ENCODE measurements around the gene ZNF485.
"Not testable (repeated sequence)": the region's sequence is repeated elsewhere in the genome, so short reads cannot be mapped to it uniquely, and the experiment has no call there.

Gene ZNF485

DNA sequence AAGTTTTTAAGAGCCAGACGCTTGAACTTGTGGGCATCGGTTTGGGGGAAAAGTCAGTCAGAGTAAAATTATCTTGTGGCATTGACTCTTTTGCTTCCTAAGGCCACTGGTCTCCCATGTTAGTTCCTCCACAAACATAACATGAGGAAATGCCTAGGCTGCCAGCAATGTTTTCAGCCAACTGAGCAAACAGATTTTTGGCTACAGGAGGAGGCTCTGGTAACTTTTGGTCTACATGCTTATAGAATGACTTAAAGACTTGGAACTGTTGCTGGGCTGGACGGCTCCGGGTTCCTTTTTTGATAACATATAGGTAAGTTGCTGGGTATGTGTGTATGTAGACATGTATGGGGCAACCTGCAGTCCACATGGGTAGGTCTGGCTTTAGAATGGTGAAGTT is 22.2 kb upstream of the ZNF485 start:
- 91 to 96% methylated on average over 4 of the region's 4 CpGs for WGBS, 2 experiments
- Histone ChIP-seq H3K4me1 (ENCODE audit: control insufficient read depth, insufficient read depth, low read length) (no peaks in the 10 kb centered on the region), H3K4me3 (ENCODE audit: insufficient read depth, low read depth, low read length) (no peak overlapping the region), H3K36me3 (ENCODE audit: control insufficient read depth, insufficient read depth, low read length) (no peaks in the 10 kb centered on the region), H3K27ac (ENCODE audit: insufficient read depth, low read depth, low read length, poor library complexity, severe bottlenecking) (no peak overlapping the region), H3K27me3 (ENCODE audit: control insufficient read depth, insufficient read depth, low read length, poor library complexity, severe bottlenecking) (no peaks in the 10 kb centered on the region), H3K9me3 (ENCODE audit: control insufficient read depth, low read length) (no peaks in the 10 kb centered on the region)

DNA sequence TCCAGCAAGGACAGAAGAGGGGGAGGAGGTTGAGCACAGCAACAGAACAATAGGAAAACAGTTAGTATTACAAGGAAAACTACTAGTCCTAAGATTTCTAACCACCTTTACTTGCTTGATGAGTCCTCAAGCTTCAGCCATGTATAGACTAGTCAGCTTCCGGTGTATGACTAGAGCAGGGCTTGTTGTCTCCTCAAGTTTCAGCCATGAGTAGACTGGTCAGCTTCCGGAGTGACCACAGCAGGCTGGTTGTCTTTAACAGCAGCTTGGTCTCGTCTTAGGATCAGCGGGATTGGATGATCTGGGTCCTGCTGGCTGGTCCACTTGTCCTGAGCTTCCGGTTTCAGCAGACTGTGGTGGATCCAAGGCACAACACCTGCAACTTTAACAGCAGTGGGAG is 21.2 kb upstream of the ZNF485 start:
- no peaks in the 10 kb centered on the region for H3K4me1 ChIP-seq (ENCODE audit: control insufficient read depth, insufficient read depth, low read length)
- H3K27me3 ChIP-seq (ENCODE audit: control insufficient read depth, insufficient read depth, low read length, poor library complexity, severe bottlenecking): no peaks in the 10 kb centered on the region
- H3K36me3 ChIP-seq (ENCODE audit: control insufficient read depth, insufficient read depth, low read length): no peaks in the 10 kb centered on the region
- H3K27ac ChIP-seq (ENCODE audit: insufficient read depth, low read depth, low read length, poor library complexity, severe bottlenecking): no peak overlapping the region
- H3K9me3 ChIP-seq (ENCODE audit: control insufficient read depth, low read length): no peaks in the 10 kb centered on the region
- H3K4me3 ChIP-seq (ENCODE audit: insufficient read depth, low read depth, low read length): no peak overlapping the region
- 89 to 91% methylated on average over 5 of the region's 5 CpGs for WGBS, 2 experiments

- H3K9me3 ChIP-seq (ENCODE audit: control insufficient read depth, low read length): no peaks in the 10 kb centered on the region
- no peaks in the 10 kb centered on the region for H3K36me3 ChIP-seq (ENCODE audit: control insufficient read depth, insufficient read depth, low read length)
- H3K27ac ChIP-seq (ENCODE audit: insufficient read depth, low read depth, low read length, poor library complexity, severe bottlenecking): no peak overlapping the region
- no peak overlapping the region for H3K4me3 ChIP-seq (ENCODE audit: insufficient read depth, low read depth, low read length)
- H3K4me1 ChIP-seq (ENCODE audit: control insufficient read depth, insufficient read depth, low read length): no peaks in the 10 kb centered on the region
- 83 to 86% methylated on average over 9 of the region's 9 CpGs for WGBS, 2 experiments
- no peaks in the 10 kb centered on the region for H3K27me3 ChIP-seq (ENCODE audit: control insufficient read depth, insufficient read depth, low read length, poor library complexity, severe bottlenecking)
These were observed 20.1 kb upstream of the ZNF485 start for GRCh38 chr10:43585981-43586729.

DNA sequence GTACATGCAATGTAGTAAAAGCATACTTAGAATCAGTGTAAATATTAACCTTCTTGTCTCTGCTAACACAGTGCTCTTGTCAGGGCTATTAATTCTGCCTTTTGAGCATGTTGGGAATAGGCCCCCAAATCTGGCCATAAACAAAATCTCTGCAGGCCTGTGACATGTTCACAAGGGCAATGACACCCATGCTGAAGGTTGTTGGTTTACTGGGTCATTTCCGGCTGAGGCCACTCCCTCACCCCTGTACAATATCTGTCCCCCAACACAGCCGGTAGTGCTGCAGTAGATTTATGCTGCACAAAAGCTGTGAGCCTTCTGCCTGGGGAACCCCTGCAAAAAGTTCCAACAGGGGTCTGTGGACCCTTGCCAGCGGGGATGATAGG is 19.5 kb upstream of the ZNF485 start:
- H3K9me3 ChIP-seq (ENCODE audit: control insufficient read depth, low read length); H3K27ac ChIP-seq (ENCODE audit: insufficient read depth, low read depth, low read length, poor library complexity, severe bottlenecking); H3K4me1 ChIP-seq (ENCODE audit: control insufficient read depth, insufficient read depth, low read length); H3K27me3 ChIP-seq (ENCODE audit: control insufficient read depth, insufficient read depth, low read length, poor library complexity, severe bottlenecking); H3K36me3 ChIP-seq (ENCODE audit: control insufficient read depth, insufficient read depth, low read length); H3K4me3 ChIP-seq (ENCODE audit: insufficient read depth, low read depth, low read length): not testable (repeated sequence)
- 93 to 97% methylated on average over 2 of the region's 3 CpGs for WGBS, 2 experiments

DNA sequence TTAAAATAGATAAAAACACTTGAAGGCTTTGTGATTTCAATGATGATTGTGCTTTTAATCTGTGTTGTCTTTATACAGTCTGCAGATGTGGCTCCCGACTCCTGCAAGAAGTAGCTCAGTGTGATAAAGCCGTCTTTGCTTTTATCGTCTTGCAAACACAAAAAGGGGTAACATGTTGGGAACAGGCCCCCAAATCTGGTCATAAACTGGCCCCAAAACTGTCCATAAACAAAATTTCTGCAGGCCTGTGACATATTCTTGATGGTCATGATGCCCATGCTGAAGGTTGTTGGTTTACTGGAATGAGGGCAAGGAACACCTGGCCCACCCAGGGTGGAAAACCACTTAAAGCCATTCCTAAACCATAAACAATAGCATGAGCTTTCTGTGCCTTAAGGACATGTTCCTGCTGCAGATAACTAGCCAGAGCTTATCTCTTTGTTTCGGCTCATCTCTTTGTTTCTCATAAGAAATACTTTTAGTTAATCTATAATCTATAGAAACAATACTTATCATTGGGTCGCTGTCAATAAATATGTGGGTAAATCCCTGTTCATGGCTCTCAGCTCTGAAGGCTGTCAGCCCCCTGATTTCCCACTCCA is 14.8 kb upstream of the ZNF485 start:
- no peaks in the 10 kb centered on the region for H3K36me3 ChIP-seq (ENCODE audit: control insufficient read depth, insufficient read depth, low read length)
- no peaks in the 10 kb centered on the region for H3K27me3 ChIP-seq (ENCODE audit: control insufficient read depth, insufficient read depth, low read length, poor library complexity, severe bottlenecking)
- no peaks in the 10 kb centered on the region for H3K4me1 ChIP-seq (ENCODE audit: control insufficient read depth, insufficient read depth, low read length)
- no peak overlapping the region for H3K27ac ChIP-seq (ENCODE audit: insufficient read depth, low read depth, low read length, poor library complexity, severe bottlenecking)
- no peaks in the 10 kb centered on the region for H3K9me3 ChIP-seq (ENCODE audit: control insufficient read depth, low read length)
- H3K4me3 ChIP-seq (ENCODE audit: insufficient read depth, low read depth, low read length): no peak overlapping the region
- 81 to 88% methylated on average over 4 to 5 of the region's 5 CpGs for WGBS, 2 experiments

DNA sequence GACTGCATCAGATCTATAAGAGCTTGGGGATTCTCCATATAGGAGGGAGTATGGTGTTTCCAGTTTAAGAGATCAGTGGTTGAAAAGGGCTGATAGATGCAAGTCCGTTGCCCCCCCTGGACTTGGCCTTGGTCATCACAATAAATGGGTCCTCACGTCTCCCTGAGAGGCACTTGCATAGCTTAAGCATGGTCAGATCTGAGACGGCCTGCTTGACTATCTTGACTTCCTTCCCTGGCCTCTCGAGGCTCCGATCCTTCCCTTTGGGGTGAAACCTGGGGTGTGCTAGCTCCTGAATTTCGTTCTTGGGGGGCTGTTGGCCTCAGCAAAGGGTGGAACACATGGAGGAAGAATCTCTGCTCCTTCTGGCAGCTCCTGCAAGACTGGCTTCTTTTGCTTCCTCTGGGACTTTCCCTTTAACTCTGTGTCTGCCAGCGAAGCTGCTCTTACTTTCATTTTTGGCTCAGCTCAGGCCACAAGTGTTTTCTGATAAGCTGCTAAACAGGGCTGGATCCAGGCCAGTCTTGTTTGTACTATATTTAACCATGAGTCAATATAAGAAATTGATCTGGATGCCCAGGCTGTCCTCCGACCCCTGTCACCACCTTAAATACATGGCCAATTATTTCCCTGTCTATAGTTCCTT is 11.2 kb upstream of the ZNF485 start:
- Histone ChIP-seq H3K27me3 (ENCODE audit: control insufficient read depth, insufficient read depth, low read length, poor library complexity, severe bottlenecking) (no peaks in the 10 kb centered on the region), H3K9me3 (ENCODE audit: control insufficient read depth, low read length) (no peaks in the 10 kb centered on the region), H3K4me3 (ENCODE audit: insufficient read depth, low read depth, low read length) (no peak overlapping the region), H3K36me3 (ENCODE audit: control insufficient read depth, insufficient read depth, low read length) (no peaks in the 10 kb centered on the region), H3K4me1 (ENCODE audit: control insufficient read depth, insufficient read depth, low read length) (no peaks in the 10 kb centered on the region), H3K27ac (ENCODE audit: insufficient read depth, low read depth, low read length, poor library complexity, severe bottlenecking) (no peak overlapping the region)
- WGBS, 2 experiments: 74 to 79% methylated on average over 8 of the region's 8 CpGs

DNA sequence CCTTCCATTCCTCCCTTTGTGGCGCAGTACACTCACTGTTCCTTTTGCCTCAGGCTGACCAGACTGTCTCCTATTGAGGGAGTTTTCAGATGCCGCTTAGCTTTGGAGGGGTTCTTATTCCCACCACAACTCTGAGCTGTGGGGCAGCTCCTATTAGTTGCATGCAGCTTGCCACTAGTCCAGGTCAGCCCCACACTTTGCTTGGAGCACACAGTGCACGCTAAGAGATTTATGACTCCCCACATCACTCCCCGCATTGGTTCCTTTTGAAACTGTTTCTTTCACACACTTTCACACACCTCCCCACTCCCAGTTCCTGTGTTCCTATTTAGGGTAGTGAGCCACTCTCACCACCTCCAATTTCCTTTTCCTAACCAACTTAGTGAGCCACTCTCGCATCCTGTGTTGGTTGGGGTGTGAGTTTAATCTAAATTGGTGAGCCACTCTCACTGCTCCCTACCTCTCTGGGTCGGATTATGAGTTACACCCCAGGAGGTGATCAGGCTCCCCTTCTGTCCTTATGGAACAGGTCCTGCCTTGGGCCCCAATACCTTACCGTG is 10.4 kb upstream of the ZNF485 start:
- no peaks in the 10 kb centered on the region for H3K36me3 ChIP-seq (ENCODE audit: control insufficient read depth, insufficient read depth, low read length)
- H3K4me1 ChIP-seq (ENCODE audit: control insufficient read depth, insufficient read depth, low read length): no peaks in the 10 kb centered on the region
- H3K27me3 ChIP-seq (ENCODE audit: control insufficient read depth, insufficient read depth, low read length, poor library complexity, severe bottlenecking): no peaks in the 10 kb centered on the region
- 89 to 90% methylated on average over 6 of the region's 7 CpGs for WGBS, 2 experiments
- H3K4me3 ChIP-seq (ENCODE audit: insufficient read depth, low read depth, low read length): no peak overlapping the region
- H3K27ac ChIP-seq (ENCODE audit: insufficient read depth, low read depth, low read length, poor library complexity, severe bottlenecking): no peak overlapping the region
- no peaks in the 10 kb centered on the region for H3K9me3 ChIP-seq (ENCODE audit: control insufficient read depth, low read length)

DNA sequence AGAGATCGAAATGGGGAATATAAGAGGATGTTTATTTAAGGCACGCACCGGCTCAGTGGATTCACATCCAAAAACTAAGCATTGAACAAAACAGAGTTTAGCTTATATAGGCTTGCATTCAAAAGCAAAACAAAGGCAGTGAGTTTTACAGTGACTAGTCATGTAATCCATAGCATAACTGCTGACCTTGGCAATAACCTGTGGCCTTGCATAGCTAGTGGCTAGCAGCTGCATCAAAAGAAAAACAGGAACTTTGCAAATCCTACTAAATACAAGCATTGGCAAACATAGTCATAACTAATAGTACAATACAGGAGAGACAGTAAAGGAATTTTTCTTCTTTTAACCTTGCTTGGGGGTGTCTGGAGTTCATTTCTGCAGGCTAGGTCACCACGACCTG is 9.7 kb upstream of the ZNF485 start:
- Histone ChIP-seq H3K4me1 (ENCODE audit: control insufficient read depth, insufficient read depth, low read length) (no peaks in the 10 kb centered on the region), H3K9me3 (ENCODE audit: control insufficient read depth, low read length) (no peaks in the 10 kb centered on the region), H3K4me3 (ENCODE audit: insufficient read depth, low read depth, low read length) (no peak overlapping the region), H3K27me3 (ENCODE audit: control insufficient read depth, insufficient read depth, low read length, poor library complexity, severe bottlenecking) (no peaks in the 10 kb centered on the region), H3K36me3 (ENCODE audit: control insufficient read depth, insufficient read depth, low read length) (no peaks in the 10 kb centered on the region), H3K27ac (ENCODE audit: insufficient read depth, low read depth, low read length, poor library complexity, severe bottlenecking) (no peak overlapping the region)
- WGBS, 2 experiments: 94 to 97% methylated on average over 3 to 4 of the region's 4 CpGs

- Histone ChIP-seq H3K4me1 (ENCODE audit: control insufficient read depth, insufficient read depth, low read length) (no peaks in the 10 kb centered on the region), H3K27ac (ENCODE audit: insufficient read depth, low read depth, low read length, poor library complexity, severe bottlenecking) (no peak overlapping the region), H3K9me3 (ENCODE audit: control insufficient read depth, low read length) (no peaks in the 10 kb centered on the region), H3K27me3 (ENCODE audit: control insufficient read depth, insufficient read depth, low read length, poor library complexity, severe bottlenecking) (no peaks in the 10 kb centered on the region), H3K4me3 (ENCODE audit: insufficient read depth, low read depth, low read length) (no peak overlapping the region), H3K36me3 (ENCODE audit: control insufficient read depth, insufficient read depth, low read length) (no peaks in the 10 kb centered on the region)
- WGBS, 2 experiments: 78 to 90% methylated on average over 2 of the region's 2 CpGs
These were observed 7.8 kb upstream of the ZNF485 start for GRCh38 chr10:43598446-43598845.

GRCh38 chr10:43599333-43599732 is 6.9 kb upstream of the ZNF485 start:
- H3K9me3 ChIP-seq (ENCODE audit: control insufficient read depth, low read length): no peaks in the 10 kb centered on the region
- 76 to 84% methylated on average over 2 of the region's 2 CpGs for WGBS, 2 experiments

More at GRCh38 chr10:43599333-43599732, 6.9 kb upstream of the ZNF485 start:
- Histone ChIP-seq H3K27me3 (ENCODE audit: control insufficient read depth, insufficient read depth, low read length, poor library complexity, severe bottlenecking) (no peaks in the 10 kb centered on the region), H3K27ac (ENCODE audit: insufficient read depth, low read depth, low read length, poor library complexity, severe bottlenecking) (no peak overlapping the region), H3K36me3 (ENCODE audit: control insufficient read depth, insufficient read depth, low read length) (no peaks in the 10 kb centered on the region), H3K4me1 (ENCODE audit: control insufficient read depth, insufficient read depth, low read length) (no peaks in the 10 kb centered on the region), H3K4me3 (ENCODE audit: insufficient read depth, low read depth, low read length) (no peak overlapping the region)
